Stimulated activated CD8-positive, alpha-beta memory T cell treated with anti-CD3 and anti-CD28 coated beads, Interleukin-7, amount 100 ng/mL, for 24 hours (primary cell): ENCODE data around the gene SSC5D.
"Not testable (repeated sequence)": the region's sequence is repeated elsewhere in the genome, so short reads cannot be mapped to it uniquely, and the experiment has no call there.

Experiments used
- DNase-seq: peaks from one replicate; pipeline ENCODE4 v3.0.0-alpha.2; 2020; ENCODE audit warnings: low read depth

Gene SSC5D

GRCh38 chr19:55486971-55487923, 989 bp upstream of the SSC5D start:
- no peak for DNase-seq

GRCh38 chr19:55488986-55489710, 912 bp downstream of the SSC5D start:
- no peak for DNase-seq

GRCh38 chr19:55489711-55490477, 1.7 kb downstream of the SSC5D start:
- DNase-seq = no peak

GRCh38 chr19:55490478-55491432, 2.5 kb downstream of the SSC5D start:
- DNase-seq = no peak

- no peak for DNase-seq
These were observed 3.5 kb downstream of the SSC5D start for GRCh38 chr19:55491546-55492360.

GRCh38 chr19:55492362-55492944, 4.2 kb downstream of the SSC5D start:
- no peak for DNase-seq

- no peak for DNase-seq
These were observed 4.9 kb downstream of the SSC5D start for GRCh38 chr19:55493052-55493644.

- no peak for DNase-seq
These were observed 5.5 kb downstream of the SSC5D start for GRCh38 chr19:55493645-55494171.

GRCh38 chr19:55494172-55494761, 6.0 kb downstream of the SSC5D start:
- DNase-seq = no peak

GRCh38 chr19:55495646-55496349, 7.6 kb downstream of the SSC5D start:
- no peak for DNase-seq

GRCh38 chr19:55496820-55497219, 8.6 kb downstream of the SSC5D start:
- not testable (repeated sequence) for DNase-seq

- no peak for DNase-seq
These were observed 9.5 kb downstream of the SSC5D start for GRCh38 chr19:55497763-55498162.

- no peak for DNase-seq
These were observed 10.1 kb downstream of the SSC5D start for GRCh38 chr19:55498246-55498840.

GRCh38 chr19:55500368-55500952, 12.2 kb downstream of the SSC5D start:
- DNase-seq = no peak

- DNase-seq = no peak
These were observed 14.1 kb downstream of the SSC5D start for GRCh38 chr19:55502197-55502952.

GRCh38 chr19:55503157-55503501, 14.9 kb downstream of the SSC5D start:
- no peak for DNase-seq
